Calu3 (cell line): ENCODE data around the gene IL19. TPM values are rescaled to one million over a fixed set of nuclear protein-coding genes. Genes with fewer than 3 reads are reported as not detected.

Source experiments
- BruUV-seq: library from RNA; stranded (reverse); fragments of 400-500 nt; replicated peaks from 2 replicates; lab custom pipeline; 2021; lab: Mats Ljungman, UMichigan
- CTCF ChIA-PET: fragments of 300-600 bp; sonication (Branson Sonifier 250); formaldehyde crosslinking; loops from one replicate; lab custom pipeline; 2022; ENCODE audit warnings: antibody characterized with exemption; lab: Charles Lee
- DNase-seq: peaks from one replicate; pipeline ENCODE4 v3.0.0; 2022
- H3K27ac Mint-ChIP-seq: one replicate; pipeline ENCODE4 v1.8.0; 2022; ENCODE audit warnings: mixed read lengths; ENCODE audit not compliant: unreplicated experiment
- H3K27me3 Mint-ChIP-seq: one replicate; pipeline ENCODE4 v1.8.0; 2022; ENCODE audit warnings: mixed read lengths; ENCODE audit not compliant: unreplicated experiment
- H3K36me3 Mint-ChIP-seq: one replicate; pipeline ENCODE4 v1.8.0; 2022; ENCODE audit warnings: mild to moderate bottlenecking, moderate library complexity, mixed read lengths; ENCODE audit not compliant: insufficient read depth, unreplicated experiment
- H3K4me1 Mint-ChIP-seq: one replicate; pipeline ENCODE4 v1.8.0; 2022; ENCODE audit warnings: mild to moderate bottlenecking, low read depth, mixed read lengths; ENCODE audit not compliant: unreplicated experiment
- H3K4me3 Mint-ChIP-seq: one replicate; pipeline ENCODE4 v1.8.0; 2022; ENCODE audit warnings: mild to moderate bottlenecking, low read depth, moderate library complexity, mixed read lengths; ENCODE audit not compliant: unreplicated experiment
- H3K9me3 Mint-ChIP-seq: one replicate; pipeline ENCODE4 v1.8.0; 2022; ENCODE audit warnings: low read depth, mixed read lengths; ENCODE audit not compliant: unreplicated experiment
- intact Hi-C: fragments of 100-400 bp; cut with micrococcal nuclease; formaldehyde crosslinking; loops from one replicate; pipeline ENCODE4 v1.10.0; 2022; ENCODE audit not compliant: unreplicated experiment
- total RNA-seq: library from RNA; stranded (reverse); gene quantifications from 2 replicates; pipeline ENCODE4 v1.2.3, GENCODE V29; 2022
- TF ChIP-seq, protein P1 (sequence below): fragments of 200-600 bp; IDR thresholded peaks from one replicate; pipeline ENCODE4 v1.8.0; 2022; ENCODE audit warnings: antibody characterized with exemption; ENCODE audit not compliant: unreplicated experiment

The IL19 gene
- total RNA-seq, 1 experiment from 2014 or later, result not detected

DNA sequence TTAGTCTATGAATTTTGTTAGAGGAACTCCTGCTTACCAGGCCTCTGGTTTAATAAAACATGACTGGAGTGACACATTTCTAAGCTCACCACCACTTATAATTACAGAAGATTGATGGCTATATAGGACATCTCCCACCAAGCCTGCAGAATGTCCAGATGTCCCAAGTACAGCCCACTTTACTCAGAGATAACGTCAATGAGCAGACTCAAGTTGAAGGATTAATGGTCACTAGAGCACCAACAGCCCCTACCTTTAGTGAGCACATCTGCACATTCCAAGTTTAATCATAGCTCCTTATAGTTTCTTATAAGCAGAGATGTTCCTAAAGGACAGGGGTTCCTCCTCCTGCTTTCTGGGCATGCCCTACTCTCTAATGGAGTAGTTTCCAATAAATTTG, 57.5 kb downstream of the IL19 start:
- Mint-ChIP-seq H3K36me3 (no peaks in the 10 kb centered on the region), H3K9me3 (no peaks in the 10 kb centered on the region), H3K4me1 (peaks cover 7% of the 10 kb centered on the region), H3K27ac (no peak overlapping the region), H3K27me3 (peaks cover 88% of the 10 kb centered on the region), H3K4me3 (no peak overlapping the region)
- BruUV-seq, result no TSS peak
- DNase-seq, result no peak
- intact Hi-C loops, result no loop called here
- TF ChIP-seq, protein P1, sequence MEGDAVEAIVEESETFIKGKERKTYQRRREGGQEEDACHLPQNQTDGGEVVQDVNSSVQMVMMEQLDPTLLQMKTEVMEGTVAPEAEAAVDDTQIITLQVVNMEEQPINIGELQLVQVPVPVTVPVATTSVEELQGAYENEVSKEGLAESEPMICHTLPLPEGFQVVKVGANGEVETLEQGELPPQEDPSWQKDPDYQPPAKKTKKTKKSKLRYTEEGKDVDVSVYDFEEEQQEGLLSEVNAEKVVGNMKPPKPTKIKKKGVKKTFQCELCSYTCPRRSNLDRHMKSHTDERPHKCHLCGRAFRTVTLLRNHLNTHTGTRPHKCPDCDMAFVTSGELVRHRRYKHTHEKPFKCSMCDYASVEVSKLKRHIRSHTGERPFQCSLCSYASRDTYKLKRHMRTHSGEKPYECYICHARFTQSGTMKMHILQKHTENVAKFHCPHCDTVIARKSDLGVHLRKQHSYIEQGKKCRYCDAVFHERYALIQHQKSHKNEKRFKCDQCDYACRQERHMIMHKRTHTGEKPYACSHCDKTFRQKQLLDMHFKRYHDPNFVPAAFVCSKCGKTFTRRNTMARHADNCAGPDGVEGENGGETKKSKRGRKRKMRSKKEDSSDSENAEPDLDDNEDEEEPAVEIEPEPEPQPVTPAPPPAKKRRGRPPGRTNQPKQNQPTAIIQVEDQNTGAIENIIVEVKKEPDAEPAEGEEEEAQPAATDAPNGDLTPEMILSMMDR, result no peak
- CTCF ChIA-PET, result interaction anchor here (1.3 kb wide), 1 partner anchor 154 kb away, joined by 3 read pairs; no protein-coding TSS in a partner anchor

DNA sequence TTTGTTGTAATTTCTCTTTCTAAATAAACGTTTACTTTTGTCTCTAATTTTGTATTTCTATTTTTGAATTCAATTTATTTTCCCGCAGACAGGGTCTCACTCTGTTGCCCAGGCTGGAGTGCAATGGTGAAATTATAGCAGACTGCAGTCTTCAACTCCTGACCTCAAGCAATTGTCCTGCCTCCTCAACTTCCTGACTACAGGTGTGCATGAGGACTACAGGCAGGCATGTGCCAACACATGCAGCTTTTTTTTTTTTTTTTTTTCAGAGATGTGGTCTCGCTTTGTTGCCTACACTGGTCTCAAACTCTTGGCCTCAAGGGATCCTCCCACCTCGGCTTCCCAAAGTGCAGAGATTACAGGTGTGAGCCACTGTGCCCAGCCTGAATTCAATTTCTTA, 58.2 kb downstream of the IL19 start:
- H3K9me3 Mint-ChIP-seq, result no peaks in the 10 kb centered on the region
- H3K4me3 Mint-ChIP-seq, result no peak overlapping the region
- H3K36me3 Mint-ChIP-seq, result no peaks in the 10 kb centered on the region
- BruUV-seq, result no TSS peak
- intact Hi-C loops, result no loop called here
- CTCF ChIA-PET, result interaction anchor here (0.6 to 1.3 kb wide), 2 partner anchors 84 to 153 kb away, joined by 3 to 4 read pairs; no protein-coding TSS in a partner anchor
- H3K4me1 Mint-ChIP-seq, result peaks cover 6% of the 10 kb centered on the region
- no peak for DNase-seq
- no peak overlapping the region for H3K27ac Mint-ChIP-seq
- TF ChIP-seq, protein P1, result no peak
- peaks cover 93% of the 10 kb centered on the region for H3K27me3 Mint-ChIP-seq

DNA sequence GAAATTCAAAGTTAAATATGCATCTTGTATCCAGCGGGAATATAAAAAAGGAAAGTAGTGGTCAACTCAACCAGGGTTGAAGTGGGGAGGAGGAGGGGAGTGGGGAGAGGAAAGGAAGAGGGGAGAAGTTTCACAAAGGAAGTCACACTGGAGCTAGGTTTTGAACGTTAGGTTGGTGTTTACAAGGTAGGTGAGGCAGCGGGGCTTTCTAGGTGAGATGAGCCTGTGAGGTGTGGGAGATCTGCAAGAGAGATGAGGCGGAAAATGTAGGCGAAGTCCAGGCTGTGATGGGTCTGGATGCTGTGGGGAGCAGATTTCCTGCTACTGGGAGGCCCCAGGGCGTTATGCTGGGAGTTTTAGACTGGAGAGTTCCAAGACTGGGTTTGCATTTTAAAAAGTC, 58.7 kb downstream of the IL19 start:
- TF ChIP-seq, protein P1, result no peak
- intact Hi-C loops, result no loop called here
- no TSS peak for BruUV-seq
- H3K36me3 Mint-ChIP-seq, result no peaks in the 10 kb centered on the region
- no peak overlapping the region for H3K27ac Mint-ChIP-seq
- H3K4me1 Mint-ChIP-seq, result peaks cover 1% of the 10 kb centered on the region
- DNase-seq, result no peak
- CTCF ChIA-PET, result interaction anchor here (1.3 kb wide), 1 partner anchor 153 kb away, joined by 3 read pairs; no protein-coding TSS in a partner anchor
- no peaks in the 10 kb centered on the region for H3K9me3 Mint-ChIP-seq
- H3K27me3 Mint-ChIP-seq, result peaks cover 93% of the 10 kb centered on the region
- H3K4me3 Mint-ChIP-seq, result no peak overlapping the region

DNA sequence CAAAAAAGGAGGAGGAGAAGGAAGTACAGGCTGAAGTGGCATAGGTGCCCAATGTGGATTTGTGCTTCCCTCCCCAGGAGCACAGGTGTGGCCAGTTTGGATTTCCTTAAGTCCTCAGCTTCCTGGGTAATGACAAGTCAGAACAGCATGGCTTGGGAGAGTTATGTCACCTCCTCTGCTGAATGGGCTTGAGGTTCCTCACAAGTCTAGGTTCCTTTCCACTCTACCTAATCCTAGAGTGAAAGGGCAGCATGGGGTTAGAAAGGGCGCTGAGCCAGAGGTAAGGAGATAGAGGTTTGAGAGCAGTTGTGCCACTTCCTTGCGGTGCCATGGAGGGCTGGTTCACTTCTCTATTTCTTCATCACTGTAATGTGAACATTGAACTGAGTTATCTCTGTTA, 59.3 kb downstream of the IL19 start:
- H3K4me1 Mint-ChIP-seq, result no peaks in the 10 kb centered on the region
- CTCF ChIA-PET, result no interaction called here

More for the DNA sequence above, 59.3 kb downstream of the IL19 start:
- no peak for DNase-seq
- intact Hi-C loops, result no loop called here
- no TSS peak for BruUV-seq
- no peaks in the 10 kb centered on the region for H3K9me3 Mint-ChIP-seq
- no peaks in the 10 kb centered on the region for H3K36me3 Mint-ChIP-seq
- H3K27ac Mint-ChIP-seq, result no peak overlapping the region
- peaks cover 93% of the 10 kb centered on the region for H3K27me3 Mint-ChIP-seq
- H3K4me3 Mint-ChIP-seq, result no peak overlapping the region
- TF ChIP-seq, protein P1, result no peak
